CMK (cell line): ENCODE results near the gene CANX.

Experiments
- DNase-seq: peaks from one replicate; pipeline ENCODE4 v3.0.0-alpha.2; 2010; ENCODE audit warnings: low read depth

The CANX gene

GRCh38 chr5:179753971-179754370 is 55.2 kb downstream of the CANX start:
- no peak for DNase-seq

- no peak for DNase-seq
Observed at GRCh38 chr5:179755022-179755421, 56.3 kb downstream of the CANX start.

GRCh38 chr5:179758955-179759354 is 60.2 kb downstream of the CANX start:
- no peak for DNase-seq

- DNase-seq: no peak
Observed at GRCh38 chr5:179759581-179760551, 61.1 kb downstream of the CANX start.

- DNase-seq: peak; percentile 58
Observed at GRCh38 chr5:179762079-179762780, 63.5 kb downstream of the CANX start.

- DNase-seq: no peak
Observed at GRCh38 chr5:179762781-179763176, 64.0 kb downstream of the CANX start.

- peak; percentile 54 for DNase-seq
Observed at GRCh38 chr5:179763215-179763945, 64.6 kb downstream of the CANX start.

GRCh38 chr5:179764056-179764455 is 65.3 kb downstream of the CANX start:
- DNase-seq: no peak

- no peak for DNase-seq
Observed at GRCh38 chr5:179765400-179765799, 66.6 kb downstream of the CANX start.

GRCh38 chr5:179766021-179766725 is 67.4 kb downstream of the CANX start:
- DNase-seq: no peak

GRCh38 chr5:179766726-179767455 is 68.1 kb downstream of the CANX start:
- DNase-seq: no peak

- no peak for DNase-seq
Observed at GRCh38 chr5:179767496-179768100, 68.8 kb downstream of the CANX start.

GRCh38 chr5:179768326-179769085 is 69.7 kb downstream of the CANX start:
- no peak for DNase-seq

GRCh38 chr5:179769271-179769670 is 70.5 kb downstream of the CANX start:
- DNase-seq: no peak

- DNase-seq: no peak
Observed at GRCh38 chr5:179769796-179770195, 71.0 kb downstream of the CANX start.

- DNase-seq: no peak
Observed at GRCh38 chr5:179771311-179771895, 72.6 kb downstream of the CANX start.

GRCh38 chr5:179772351-179772750 is 73.6 kb downstream of the CANX start:
- DNase-seq: no peak

GRCh38 chr5:179773686-179774040 is 74.9 kb downstream of the CANX start:
- no peak for DNase-seq

GRCh38 chr5:179774442-179774841 is 75.7 kb downstream of the CANX start:
- no peak for DNase-seq
